Raji (cell line): ENCODE data around the gene CCDC91.

Experiments
- POLR2A ChIP-seq: IDR thresholded peaks from 2 replicates; pipeline ENCODE4 v1.6.1; 2011; ENCODE audit warnings: low read depth, low read length, control low read depth; ENCODE audit not compliant: insufficient read depth

The CCDC91 gene

GRCh38 chr12:28242496-28243309 lies 52.4 kb downstream of the CCDC91 start:
- no peak for TF ChIP-seq POLR2A

- no peak for TF ChIP-seq POLR2A
Observed at GRCh38 chr12:28243310-28243633, 53.0 kb downstream of the CCDC91 start.

GRCh38 chr12:28247806-28248205 lies 57.5 kb downstream of the CCDC91 start:
- TF ChIP-seq POLR2A = no peak

DNA sequence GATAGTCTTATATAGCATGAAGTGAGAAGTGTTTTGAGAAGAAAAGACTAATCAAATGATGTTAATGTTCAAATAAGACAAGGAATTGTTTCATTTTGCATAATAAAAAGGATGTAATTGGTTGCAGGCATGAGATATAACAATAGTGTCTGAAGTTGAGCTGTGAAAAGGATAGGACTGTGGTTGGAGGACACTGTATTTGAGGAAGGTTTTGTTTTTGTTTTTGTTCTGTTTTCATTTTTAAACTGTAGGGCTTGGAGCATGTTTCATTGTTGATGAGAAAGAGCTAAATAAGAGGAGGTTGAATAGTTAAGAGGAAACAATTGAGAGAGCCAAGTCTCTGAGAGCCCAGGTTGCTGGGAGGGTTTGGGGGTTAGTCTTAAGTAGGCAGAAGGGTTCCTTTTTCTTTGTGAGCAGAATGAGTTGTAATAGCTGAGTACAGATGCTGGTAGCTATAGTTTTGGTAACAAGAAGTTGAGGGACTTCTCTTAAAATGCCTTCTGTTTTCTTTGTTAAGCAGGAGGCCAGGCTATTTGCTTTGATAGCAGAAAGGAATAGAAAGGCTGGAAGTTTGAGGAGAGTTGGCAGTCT lies 58.4 kb downstream of the CCDC91 start:
- no peak for TF ChIP-seq POLR2A

DNA sequence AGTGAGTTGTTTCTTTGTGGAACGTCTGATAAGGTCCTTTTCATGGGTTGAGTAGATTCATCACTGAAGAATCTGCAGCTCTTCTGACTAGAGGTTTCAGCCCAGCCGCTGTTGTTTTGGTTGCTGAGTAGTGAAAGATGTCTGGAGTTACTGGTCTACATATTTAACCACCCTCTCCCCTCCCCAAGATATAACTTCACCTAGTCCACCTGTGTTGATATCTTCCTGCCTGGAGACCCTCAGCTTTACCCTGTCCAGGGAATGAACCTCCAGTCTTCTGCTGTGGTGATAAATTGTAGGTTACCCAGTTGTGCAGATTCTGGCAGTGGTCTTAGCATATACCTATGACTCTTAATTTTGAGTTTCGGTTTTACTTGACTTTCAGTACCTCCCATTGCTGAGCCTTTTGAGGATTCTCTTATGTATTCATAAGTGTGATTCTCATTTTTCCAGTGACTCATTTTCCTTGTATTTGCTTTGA lies 62.9 kb downstream of the CCDC91 start:
- TF ChIP-seq POLR2A = no peak

DNA sequence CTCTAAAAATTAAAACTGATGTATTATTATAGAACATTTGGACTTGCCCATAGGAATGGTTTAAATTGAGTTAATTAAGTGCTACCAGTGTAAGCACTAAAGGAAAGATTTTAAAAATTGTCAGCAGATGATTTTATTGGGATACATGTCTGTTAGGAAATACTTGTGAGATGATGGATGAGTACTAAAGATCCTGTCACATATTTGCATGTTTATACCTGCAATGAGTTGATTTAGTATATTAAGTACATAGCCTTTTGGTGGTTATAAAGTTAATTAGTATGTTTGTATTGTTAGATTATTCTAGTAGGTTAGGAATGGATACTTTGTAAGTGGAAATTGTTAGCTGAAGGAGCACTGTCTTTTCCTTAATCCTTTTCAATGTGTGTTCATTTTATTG lies 67.2 kb downstream of the CCDC91 start:
- TF ChIP-seq POLR2A = no peak

GRCh38 chr12:28258998-28259397 lies 68.7 kb downstream of the CCDC91 start:
- no peak for TF ChIP-seq POLR2A

GRCh38 chr12:28265435-28266042 lies 75.3 kb downstream of the CCDC91 start:
- TF ChIP-seq POLR2A = no peak

DNA sequence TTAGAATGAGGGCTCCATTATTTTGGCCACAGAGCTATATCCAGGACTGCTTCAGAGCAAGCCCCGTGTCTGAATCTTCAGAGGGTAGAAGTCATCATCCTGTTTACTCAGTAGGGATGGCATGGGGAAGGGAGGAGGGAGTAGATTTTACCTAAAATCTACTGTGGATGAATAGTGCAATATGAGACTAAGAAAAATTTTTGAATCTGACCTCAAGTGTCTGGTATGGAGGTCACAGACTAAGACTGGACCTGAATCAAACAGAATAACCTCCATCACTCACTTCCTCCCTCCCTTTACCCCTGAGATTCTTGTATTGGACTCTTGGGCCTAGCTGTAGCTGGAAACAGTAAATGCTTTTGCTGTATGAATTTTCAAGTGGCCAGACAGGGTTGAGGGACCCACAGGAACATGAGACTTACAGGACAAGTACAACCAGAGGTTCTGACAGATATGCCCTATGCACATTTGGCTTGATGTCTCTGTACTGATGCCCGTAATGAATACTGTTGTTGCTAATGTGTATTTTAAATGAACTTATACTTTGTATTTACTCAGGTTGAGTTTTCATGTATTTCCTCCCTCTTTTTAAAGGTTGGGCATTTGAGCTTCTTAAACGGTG lies 78.5 kb downstream of the CCDC91 start:
- TF ChIP-seq POLR2A = no peak

DNA sequence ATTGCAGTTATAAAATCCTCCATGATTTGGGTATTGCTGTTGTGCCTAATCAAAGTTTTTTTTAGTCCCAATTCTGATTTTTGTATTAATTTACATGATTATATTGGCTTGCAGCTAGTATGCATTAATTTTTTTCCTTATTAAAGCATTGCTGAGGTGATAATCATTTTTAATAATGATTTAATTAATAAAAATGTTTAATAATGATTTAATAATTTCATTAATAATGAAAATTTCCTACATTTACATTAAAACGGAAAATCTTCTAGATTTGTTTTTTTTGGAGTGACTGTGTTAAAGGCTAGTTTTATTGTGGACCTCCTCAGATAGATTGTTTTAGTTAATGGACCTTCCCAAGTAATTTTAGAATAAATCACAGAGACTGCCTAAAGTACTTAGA lies 79.6 kb downstream of the CCDC91 start:
- no peak for TF ChIP-seq POLR2A

- TF ChIP-seq POLR2A = no peak
Observed at GRCh38 chr12:28278499-28278898, 88.2 kb downstream of the CCDC91 start.

- no peak for TF ChIP-seq POLR2A
Observed at GRCh38 chr12:28278960-28279359, 88.7 kb downstream of the CCDC91 start.

DNA sequence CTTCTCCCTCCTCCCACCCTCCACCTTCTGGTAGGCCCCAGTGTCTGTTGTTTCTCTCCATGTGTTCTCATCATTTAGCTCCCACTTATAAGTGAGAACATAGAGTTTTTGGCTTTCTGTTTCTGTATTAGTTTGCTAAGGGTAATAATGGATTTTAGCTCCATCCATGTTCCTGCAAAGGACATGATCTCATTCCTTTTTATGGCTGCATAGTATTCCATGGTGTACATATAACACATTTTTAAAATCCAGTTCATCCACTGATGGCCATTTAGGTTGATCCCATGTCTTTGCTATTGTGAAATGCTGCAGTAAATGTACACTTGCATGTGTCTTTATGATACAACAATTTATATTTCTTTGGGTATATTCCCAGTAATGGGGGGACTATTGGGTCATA lies 96.1 kb downstream of the CCDC91 start:
- no peak for TF ChIP-seq POLR2A

GRCh38 chr12:28290262-28290661 lies 100.0 kb downstream of the CCDC91 start:
- no peak for TF ChIP-seq POLR2A

- no peak for TF ChIP-seq POLR2A
Observed at GRCh38 chr12:28292699-28293098, 102.4 kb downstream of the CCDC91 start.

DNA sequence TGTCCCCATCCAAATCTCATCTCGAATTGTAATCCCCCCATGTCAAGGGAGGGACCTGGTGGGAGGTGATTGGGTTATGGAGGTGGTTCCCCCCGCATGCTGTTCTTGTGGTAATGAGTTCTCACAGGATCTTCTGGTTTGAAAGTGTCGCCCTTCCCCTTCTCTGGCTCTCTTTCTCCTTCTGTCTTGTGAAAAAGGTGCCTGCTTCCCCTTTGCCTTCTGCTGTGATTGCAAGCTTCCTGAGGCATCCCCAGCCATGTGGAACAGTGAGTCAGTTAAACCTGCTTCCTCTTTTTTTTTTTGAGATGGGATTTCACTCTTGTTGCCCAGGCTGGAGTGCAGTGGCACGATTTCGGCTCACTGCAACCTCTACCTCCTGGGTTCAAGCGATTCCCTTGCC lies 104.0 kb downstream of the CCDC91 start:
- TF ChIP-seq POLR2A = no peak
